Liver (tissue), 3 donors: ENCODE measurements around the gene SKA3.

Experiments used
- JUND ChIP-seq, 2 donors: IDR thresholded peaks; 2 replicates each; pipeline ENCODE4 v1.6.1; 2016; ENCODE audit warnings: antibody characterized with exemption in 2 of 2
- TF ChIP-seq, protein P1 (sequence below): fragments of 150-350 bp; IDR thresholded peaks from 2 replicates; pipeline ENCODE4 v1.5.1; 2017; ENCODE audit warnings: improper control_type of control experiment, low read depth, low read length; ENCODE audit not compliant: missing input control
- TF ChIP-seq, protein P2 (sequence below): IDR thresholded peaks from 2 replicates; pipeline ENCODE4 v1.6.1; 2016; ENCODE audit warnings: antibody characterized with exemption
- donor health status: healthy.
- donor health status: healthy.

DNA sequence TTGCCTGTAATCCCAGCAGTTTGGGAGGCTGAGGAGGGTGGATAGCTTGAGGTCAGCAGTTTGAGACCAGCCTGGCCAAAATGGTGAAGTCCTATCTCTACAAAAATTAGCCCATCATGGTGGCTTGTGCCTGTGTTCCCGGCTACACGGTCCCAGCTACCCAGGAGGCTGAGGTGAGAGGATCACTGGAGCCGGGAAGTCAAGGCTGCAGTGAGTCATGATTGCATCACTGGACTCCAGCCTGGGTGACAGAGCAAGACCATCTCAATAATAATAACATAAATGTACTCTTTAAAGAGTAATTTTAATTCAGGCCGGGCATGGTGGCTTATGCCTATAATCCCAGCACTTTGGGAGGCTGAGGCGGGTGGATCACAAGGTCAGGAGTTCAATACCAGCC, 38.7 kb downstream of the SKA3 start:
- TF ChIP-seq, protein P1, sequence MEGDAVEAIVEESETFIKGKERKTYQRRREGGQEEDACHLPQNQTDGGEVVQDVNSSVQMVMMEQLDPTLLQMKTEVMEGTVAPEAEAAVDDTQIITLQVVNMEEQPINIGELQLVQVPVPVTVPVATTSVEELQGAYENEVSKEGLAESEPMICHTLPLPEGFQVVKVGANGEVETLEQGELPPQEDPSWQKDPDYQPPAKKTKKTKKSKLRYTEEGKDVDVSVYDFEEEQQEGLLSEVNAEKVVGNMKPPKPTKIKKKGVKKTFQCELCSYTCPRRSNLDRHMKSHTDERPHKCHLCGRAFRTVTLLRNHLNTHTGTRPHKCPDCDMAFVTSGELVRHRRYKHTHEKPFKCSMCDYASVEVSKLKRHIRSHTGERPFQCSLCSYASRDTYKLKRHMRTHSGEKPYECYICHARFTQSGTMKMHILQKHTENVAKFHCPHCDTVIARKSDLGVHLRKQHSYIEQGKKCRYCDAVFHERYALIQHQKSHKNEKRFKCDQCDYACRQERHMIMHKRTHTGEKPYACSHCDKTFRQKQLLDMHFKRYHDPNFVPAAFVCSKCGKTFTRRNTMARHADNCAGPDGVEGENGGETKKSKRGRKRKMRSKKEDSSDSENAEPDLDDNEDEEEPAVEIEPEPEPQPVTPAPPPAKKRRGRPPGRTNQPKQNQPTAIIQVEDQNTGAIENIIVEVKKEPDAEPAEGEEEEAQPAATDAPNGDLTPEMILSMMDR, result no peak
- no peak for TF ChIP-seq JUND (IDR thresholded peaks at IDR 0.05)
- TF ChIP-seq, protein P2, sequence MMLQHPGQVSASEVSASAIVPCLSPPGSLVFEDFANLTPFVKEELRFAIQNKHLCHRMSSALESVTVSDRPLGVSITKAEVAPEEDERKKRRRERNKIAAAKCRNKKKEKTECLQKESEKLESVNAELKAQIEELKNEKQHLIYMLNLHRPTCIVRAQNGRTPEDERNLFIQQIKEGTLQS, result no peak
